Measurements from ENCODE around the gene SPANXN3. TPM values are rescaled to one million over a fixed set of nuclear protein-coding genes. Genes with fewer than 3 reads are reported as not detected.
"Not testable (repeated sequence)": the region's sequence is repeated elsewhere in the genome, so short reads cannot be mapped to it uniquely, and the experiment has no call there.

SPANXN3 gene
- not detected for total RNA-seq

- DNase-seq: not testable (repeated sequence)
Observed at GRCh38 chrX:143517375-143517774, at the start of gene SPANXN3. Gene SPANXN3 (minus strand): TSS chrX:143517475. CDS start chrX:143517391, 84 bp downstream.

GRCh38 chrX:143536176-143536575, 18.9 kb upstream of the SPANXN3 start:
- peak; percentile 76 for DNase-seq

- DNase-seq: not testable (repeated sequence)
Observed at GRCh38 chrX:143502196-143502595, 15.1 kb downstream of the SPANXN3 start.

GRCh38 chrX:143500751-143501150, 16.5 kb downstream of the SPANXN3 start:
- DNase-seq: no peak

GRCh38 chrX:143486105-143486504, 31.2 kb downstream of the SPANXN3 start:
- DNase-seq: no peak

- no peak for DNase-seq
Observed at GRCh38 chrX:143476751-143477150, 40.5 kb downstream of the SPANXN3 start.

GRCh38 chrX:143472347-143472938, 44.8 kb downstream of the SPANXN3 start:
- DNase-seq: peak; percentile 26

GRCh38 chrX:143466130-143466529, 51.1 kb downstream of the SPANXN3 start:
- DNase-seq: no peak

- no peak for DNase-seq
Observed at GRCh38 chrX:143462696-143463095, 54.6 kb downstream of the SPANXN3 start.

GRCh38 chrX:143461606-143462005, 55.7 kb downstream of the SPANXN3 start:
- DNase-seq: no peak

Other genes with a start within 250 kb of the SPANXN3 start
- gene SLITRK4, start 118.6 kb upstream of the SPANXN3 start, total RNA-seq: 8.1 TPM
- gene SPANXN2, start 203.3 kb upstream of the SPANXN3 start, total RNA-seq: not detected

Measured in tongue (tissue), 2 donors.